SK-N-MC (cell line): Measurements from ENCODE around the gene ZNF862.

ENCODE experiments used
- DNase-seq: peaks from one replicate; pipeline ENCODE4 v3.0.0-alpha.2; 2011; ENCODE audit warnings: low read depth, low spot score
- H3K27ac ChIP-seq: fragments of 200-600 bp; sonication (generic); 2 replicates; pipeline ENCODE4 v1.5.1; 2016; ENCODE audit warnings: mixed run types
- H3K36me3 ChIP-seq: fragments of 200-600 bp; sonication (generic); 2 replicates; pipeline ENCODE4 v1.6.1; 2017; ENCODE audit warnings: antibody characterized with exemption, low read length, mixed read lengths; ENCODE audit not compliant: insufficient read depth
- H3K4me3 ChIP-seq: fragments of 200-600 bp; sonication (generic); 2 replicates; pipeline ENCODE4 v1.5.1; 2016
- H3K9ac ChIP-seq: fragments of 200-600 bp; sonication (generic); 2 replicates; pipeline ENCODE4 v1.8.0; 2017; ENCODE audit warnings: mixed run types, mixed read lengths; ENCODE audit not compliant: insufficient read length
- H3K9me3 ChIP-seq: fragments of 200-600 bp; sonication (generic); 2 replicates; pipeline ENCODE4 v1.6.1; 2017; ENCODE audit warnings: low read depth, mild to moderate bottlenecking, antibody characterized with exemption, low read length, moderate library complexity, mixed read lengths
- EZH2 ChIP-seq: fragments of 200-600 bp; sonication (generic); IDR thresholded peaks from one replicate; pipeline ENCODE4 v1.6.1; 2017; ENCODE audit warnings: antibody characterized with exemption
- FOXP2 ChIP-seq: optimal IDR thresholded peaks from 2 replicates; pipeline ENCODE3; 2011; ENCODE audit warnings: mild to moderate bottlenecking, moderate library complexity; ENCODE audit not compliant: insufficient read depth; ENCODE audit errors: extremely low read length, control extremely low read depth
- POLR2AphosphoS5 ChIP-seq: IDR thresholded peaks from 2 replicates; pipeline ENCODE4 v1.6.1; 2012; ENCODE audit warnings: mild to moderate bottlenecking, low read depth, low read length, borderline replicate concordance

Gene ZNF862

GRCh38 chr7:149845257-149845980, 7.2 kb downstream of the ZNF862 start:
- no peaks in the 10 kb centered on the region for H3K36me3 ChIP-seq
- H3K4me3 ChIP-seq = no peak overlapping the region
- DNase-seq = no peak
- no peak overlapping the region for H3K9ac ChIP-seq
- no peak overlapping the region for H3K27ac ChIP-seq
- TF ChIP-seq POLR2AphosphoS5 = no peak
- no peak for TF ChIP-seq EZH2
- no peak for TF ChIP-seq FOXP2
- H3K9me3 ChIP-seq = no peaks in the 10 kb centered on the region

- Histone ChIP-seq H3K9me3 (no peaks in the 10 kb centered on the region), H3K9ac (no peak overlapping the region), H3K4me3 (no peak overlapping the region), H3K27ac (no peak overlapping the region), H3K36me3 (no peaks in the 10 kb centered on the region)
- TF ChIP-seq EZH2 (no peak), POLR2AphosphoS5 (no peak), FOXP2 (no peak)
- DNase-seq = no peak
Observed at GRCh38 chr7:149846021-149846420, 7.8 kb downstream of the ZNF862 start.

- DNase-seq = no peak
- H3K9ac ChIP-seq = no peak overlapping the region
- TF ChIP-seq POLR2AphosphoS5 (no peak), EZH2 (no peak), FOXP2 (no peak)
- no peaks in the 10 kb centered on the region for H3K9me3 ChIP-seq
- H3K4me3 ChIP-seq = no peak overlapping the region
- no peaks in the 10 kb centered on the region for H3K36me3 ChIP-seq
- no peak overlapping the region for H3K27ac ChIP-seq
Observed at GRCh38 chr7:149846436-149847046, 8.4 kb downstream of the ZNF862 start.

GRCh38 chr7:149849174-149849573, 11.0 kb downstream of the ZNF862 start:
- TF ChIP-seq EZH2 (no peak), POLR2AphosphoS5 (no peak), FOXP2 (no peak)
- H3K36me3 ChIP-seq = no peaks in the 10 kb centered on the region
- no peak overlapping the region for H3K27ac ChIP-seq
- DNase-seq = no peak
- no peak overlapping the region for H3K9ac ChIP-seq
- H3K9me3 ChIP-seq = no peaks in the 10 kb centered on the region
- H3K4me3 ChIP-seq = no peak overlapping the region

GRCh38 chr7:149850007-149850594, 11.9 kb downstream of the ZNF862 start:
- H3K9me3 ChIP-seq = no peaks in the 10 kb centered on the region
- no peak overlapping the region for H3K4me3 ChIP-seq
- TF ChIP-seq FOXP2 (no peak), POLR2AphosphoS5 (no peak), EZH2 (no peak)
- no peak overlapping the region for H3K9ac ChIP-seq
- no peak for DNase-seq
- no peak overlapping the region for H3K27ac ChIP-seq
- H3K36me3 ChIP-seq = no peaks in the 10 kb centered on the region

GRCh38 chr7:149850716-149851115, 12.5 kb downstream of the ZNF862 start:
- TF ChIP-seq POLR2AphosphoS5 (no peak), EZH2 (no peak), FOXP2 (no peak)
- Histone ChIP-seq H3K27ac (no peak overlapping the region), H3K9ac (no peak overlapping the region), H3K9me3 (no peaks in the 10 kb centered on the region), H3K4me3 (no peak overlapping the region), H3K36me3 (no peaks in the 10 kb centered on the region)
- no peak for DNase-seq

- TF ChIP-seq EZH2 = no peak
- no peak for TF ChIP-seq POLR2AphosphoS5
- no peak for TF ChIP-seq FOXP2
Observed at GRCh38 chr7:149851449-149851848, 13.3 kb downstream of the ZNF862 start.

GRCh38 chr7:149853157-149853556, 15.0 kb downstream of the ZNF862 start:
- DNase-seq = no peak
- H3K4me3 ChIP-seq = no peak overlapping the region
- no peaks in the 10 kb centered on the region for H3K36me3 ChIP-seq
- no peaks in the 10 kb centered on the region for H3K9me3 ChIP-seq
- no peak overlapping the region for H3K9ac ChIP-seq
- TF ChIP-seq POLR2AphosphoS5 (no peak), EZH2 (no peak), FOXP2 (no peak)
- no peak overlapping the region for H3K27ac ChIP-seq

More at GRCh38 chr7:149851449-149851848, 13.3 kb downstream of the ZNF862 start:
- Histone ChIP-seq H3K27ac (no peak overlapping the region), H3K36me3 (no peaks in the 10 kb centered on the region), H3K9ac (no peak overlapping the region), H3K4me3 (no peak overlapping the region), H3K9me3 (no peaks in the 10 kb centered on the region)
- DNase-seq = no peak
